CD1c-positive myeloid dendritic cell (primary cell): ENCODE data around the gene PCLAF.
"Not testable (repeated sequence)": the region's sequence is repeated elsewhere in the genome, so short reads cannot be mapped to it uniquely, and the experiment has no call there.

Experiments used
- DNase-seq: peaks from one replicate; pipeline ENCODE4 v3.0.0-alpha.2; 2016; ENCODE audit errors: extremely low spot score

The PCLAF gene

GRCh38 chr15:64381000-64381751 is at the start of gene PCLAF:
Gene PCLAF, minus strand, starts transcription at chr15:64381441. Its CDS starts 70 bp downstream, at chr15:64381371.
- peak; percentile 95 for DNase-seq

GRCh38 chr15:64430000-64430735 is 48.9 kb upstream of the PCLAF start:
- peak; percentile 35 for DNase-seq

GRCh38 chr15:64429448-64429847 is 48.2 kb upstream of the PCLAF start:
- DNase-seq = no peak

- peak; percentile 19 for DNase-seq
These were observed 45.7 kb upstream of the PCLAF start for GRCh38 chr15:64426845-64427465.

- no peak for DNase-seq
These were observed 44.0 kb upstream of the PCLAF start for GRCh38 chr15:64425221-64425620.

GRCh38 chr15:64423970-64424369 is 42.7 kb upstream of the PCLAF start:
- DNase-seq = no peak

GRCh38 chr15:64422697-64423096 is 41.5 kb upstream of the PCLAF start:
- no peak for DNase-seq

- DNase-seq = no peak
These were observed 31.0 kb upstream of the PCLAF start for GRCh38 chr15:64412216-64412615.

GRCh38 chr15:64400583-64400982 is 19.3 kb upstream of the PCLAF start:
- DNase-seq = no peak

- DNase-seq = no peak
These were observed 17.3 kb upstream of the PCLAF start for GRCh38 chr15:64398575-64398974.

- DNase-seq = no peak
These were observed 15.5 kb upstream of the PCLAF start for GRCh38 chr15:64396789-64397188.

GRCh38 chr15:64392471-64392870 is 11.2 kb upstream of the PCLAF start:
- not testable (repeated sequence) for DNase-seq

- peak; percentile 40 for DNase-seq
These were observed 7.8 kb upstream of the PCLAF start for GRCh38 chr15:64389036-64389435.

GRCh38 chr15:64387562-64388168 is 6.4 kb upstream of the PCLAF start, which contains the start of gene TRIP4:
Gene TRIP4, plus strand, starts transcription at chr15:64387836. Its CDS starts 28 bp downstream, at chr15:64387864.
- peak; percentile 98 for DNase-seq

- DNase-seq = no peak
These were observed 5.0 kb upstream of the PCLAF start for GRCh38 chr15:64386291-64386690.

GRCh38 chr15:64383760-64384159 is 2.5 kb upstream of the PCLAF start:
- no peak for DNase-seq

GRCh38 chr15:64380130-64380870 is 941 bp downstream of the PCLAF start:
- not testable (repeated sequence) for DNase-seq

GRCh38 chr15:64379216-64379960 is 1.9 kb downstream of the PCLAF start:
- DNase-seq = no peak

GRCh38 chr15:64373360-64373759 is 7.9 kb downstream of the PCLAF start:
- DNase-seq = no peak

GRCh38 chr15:64371383-64371782 is 9.9 kb downstream of the PCLAF start:
- DNase-seq = not testable (repeated sequence)
